ENCODE data around the gene TMEM187. TPM values are rescaled to one million over a fixed set of nuclear protein-coding genes. Genes with fewer than 3 reads are reported as not detected.
A peak's percentile ranks its signal among the peaks of the same experiment; 100 is the strongest.

The TMEM187 gene
- total and polyA plus RNA-seq, 2 donors (not counting 1 experiment from before 2014, with no cell fraction given): 5.5 to 6.4 TPM

- no peaks in the 10 kb centered on the region for H3K9me3 Mint-ChIP-seq (ENCODE audit: insufficient read depth)
- POLR2A ChIA-PET: interaction anchor here (0.6 to 1.5 kb wide), 2 partner anchors 47 to 398 kb away, joined by 3 to 4 read pairs; partner anchors contain the start of gene ARHGAP4
- WGBS (ENCODE audit: insufficient coverage): 56% methylated on average over 3 of the region's 20 CpGs
- DNase-seq (no peak), ATAC-seq (ENCODE audit: low read depth) (no peak)
- intact Hi-C loops (cut with micrococcal nuclease): loop anchor here (2.0 to 5.0 kb wide), 4 partner anchors 34 to 404 kb away; partner anchors contain the start of genes EMD and IRAK1
- Histone ChIP-seq H3K79me2 (ENCODE audit: control insufficient read depth, insufficient read depth, low read length) (peaks cover 30% of the 10 kb centered on the region), H3K27me3 (replicated peaks in 1 of 4; ENCODE audit: control extremely low read depth in 1 of 4, control insufficient read depth in 3 of 4, insufficient read depth in 4 of 4, low read length in 3 of 4) (no peaks in the 10 kb centered on the region), H3K27ac (ENCODE audit: low read length in 2 of 2) (peak overlapping the region; percentile 56 to 100), H3K9ac (ENCODE audit: low read length) (peak overlapping the region; percentile 100), H3K4me1 (ENCODE audit: control insufficient read depth in 2 of 2, insufficient read depth in 2 of 2, low read length in 2 of 2) (peaks cover 30 to 34% of the 10 kb centered on the region in 2 donors), H3K4me2 (replicated peaks; ENCODE audit: low read depth, low read length, poor library complexity, severe bottlenecking) (peak overlapping the region; percentile 70), H3K36me3 (replicated peaks in 1 of 2; ENCODE audit: control extremely low read depth in 1 of 2, control insufficient read depth in 1 of 2, extremely low read depth in 1 of 2, insufficient read depth in 2 of 2, low read length in 1 of 2) (peaks cover 0 to 1% of the 10 kb centered on the region in 2 experiments), H4K20me1 (ENCODE audit: control insufficient read depth, insufficient read depth, low read length, poor library complexity, severe bottlenecking) (peaks cover 13% of the 10 kb centered on the region), H3K9me3 (ENCODE audit: control extremely low read depth in 1 of 3, control insufficient read depth in 2 of 3, insufficient read depth in 1 of 3, low read length in 2 of 3) (no peaks in the 10 kb centered on the region), H2AFZ (ENCODE audit: insufficient read depth, low read depth, low read length, poor library complexity, severe bottlenecking) (peak overlapping the region; percentile 71), H3K4me3 (ENCODE audit: control extremely low read depth in 1 of 5, extremely low read depth in 1 of 5, insufficient read depth in 1 of 5, low read depth in 2 of 5, low read length in 4 of 5) (peak overlapping the region; percentile 49 to 99 (median 97))
- no peaks in the 10 kb centered on the region for H3K27me3 Mint-ChIP-seq
- H3K4me1 Mint-ChIP-seq: peaks cover 31% of the 10 kb centered on the region
- CTCF ChIA-PET: interaction anchor here (0.6 to 1.7 kb wide), 3 partner anchors 32 to 218 kb away, joined by 3 to 12 read pairs (median 5); no protein-coding TSS in a partner anchor
- TF ChIP-seq CTCF (IDR thresholded peaks at IDR 0.05) (no peak), EZH2 (IDR thresholded peaks at IDR 0.05; ENCODE audit: borderline replicate concordance, insufficient read depth, low read depth, low read length, poor library complexity, severe bottlenecking) (no peak)
- peak overlapping the region; percentile 92 for H3K4me3 Mint-ChIP-seq
- H3K27ac Mint-ChIP-seq: peak overlapping the region; percentile 94
Observed at GRCh38 chrX:153973127-153974002, 811 bp downstream of the TMEM187 start.
